Cerebellar nuclear complex (tissue), 1 donor: ENCODE results near the gene TEX29.

ENCODE experiments used
- DNase-seq, 2 experiments: peaks; one replicate each; lab custom pipeline; 2025; lab: John Stamatoyannopoulos, UW

Gene TEX29

GRCh38 chr13:111341886-111342285 is 21.4 kb downstream of the TEX29 start:
- DNase-seq: no peak

- no peak for DNase-seq
Measured at GRCh38 chr13:111342721-111343120, 22.3 kb downstream of the TEX29 start.

GRCh38 chr13:111343186-111343805 is 22.9 kb downstream of the TEX29 start:
- DNase-seq: no peak

GRCh38 chr13:111344471-111345191 is 24.2 kb downstream of the TEX29 start:
- peak in 1 of 2 experiments; percentile 43 for DNase-seq

- no peak for DNase-seq
Measured at GRCh38 chr13:111345682-111346081, 25.2 kb downstream of the TEX29 start.

- peak in 1 of 2 experiments; percentile 49 for DNase-seq
Measured at GRCh38 chr13:111346101-111346680, 25.7 kb downstream of the TEX29 start.

DNA sequence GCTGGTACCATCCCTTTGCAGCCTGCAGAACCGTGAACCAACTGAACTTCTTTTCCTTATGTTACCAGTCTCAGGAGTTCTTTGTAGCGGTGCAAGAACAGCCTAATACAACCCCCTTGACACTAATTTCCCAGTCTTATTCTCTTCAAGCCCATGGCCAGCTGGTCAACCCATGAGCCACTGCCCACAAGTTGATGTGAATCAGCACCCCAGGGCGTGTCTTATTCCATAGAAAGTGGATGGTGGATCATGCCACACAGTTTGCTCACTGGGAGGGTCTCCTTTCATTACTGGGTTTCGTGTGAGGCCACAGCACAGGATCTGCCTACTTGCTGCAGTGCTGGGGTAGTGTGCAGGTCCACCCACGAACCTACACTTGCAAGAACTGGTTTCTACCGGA is 27.0 kb downstream of the TEX29 start:
- DNase-seq: no peak

- no peak for DNase-seq
Measured at GRCh38 chr13:111353508-111353907, 33.1 kb downstream of the TEX29 start.

- DNase-seq: no peak
Measured at GRCh38 chr13:111354789-111355188, 34.3 kb downstream of the TEX29 start.

GRCh38 chr13:111356795-111357194 is 36.4 kb downstream of the TEX29 start:
- no peak for DNase-seq

DNA sequence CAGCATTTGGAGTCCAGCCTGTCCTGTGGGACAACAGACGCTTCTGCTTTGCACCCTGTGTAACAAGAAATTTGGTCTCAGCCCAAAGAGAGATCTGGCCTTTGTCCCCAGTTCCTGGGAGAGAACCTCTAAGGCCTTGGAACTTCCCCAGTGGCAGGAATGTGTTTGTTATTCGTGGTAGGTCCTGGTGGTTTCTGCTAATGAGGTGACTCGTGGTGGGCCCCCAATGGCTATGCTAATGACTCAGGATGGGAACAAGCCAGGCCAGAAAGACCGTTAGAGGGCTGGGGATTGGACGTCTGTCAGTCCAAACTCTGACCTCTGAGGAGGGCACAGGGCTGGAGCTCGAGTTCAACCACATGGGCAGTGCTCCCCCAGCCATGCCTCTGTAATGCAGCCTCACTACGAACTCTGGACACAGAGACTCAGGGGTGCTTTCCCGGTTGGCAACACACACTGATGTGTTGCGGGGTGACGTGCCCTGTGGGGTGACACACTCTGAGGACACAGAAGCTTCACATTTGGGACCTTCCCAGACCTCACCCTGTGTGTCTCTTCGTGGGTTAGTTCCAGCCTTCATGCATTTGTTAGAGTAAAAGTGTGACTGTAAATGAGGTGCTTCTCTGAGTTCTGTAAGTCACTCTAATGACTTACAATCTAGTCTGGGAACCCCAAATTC is 38.9 kb downstream of the TEX29 start:
- DNase-seq: no peak

GRCh38 chr13:111359930-111360329 is 39.5 kb downstream of the TEX29 start:
- no peak for DNase-seq

GRCh38 chr13:111360452-111360851 is 40.0 kb downstream of the TEX29 start:
- DNase-seq: no peak

GRCh38 chr13:111361046-111361872 is 40.8 kb downstream of the TEX29 start:
- DNase-seq: no peak

- no peak for DNase-seq
Measured at GRCh38 chr13:111361873-111362648, 41.6 kb downstream of the TEX29 start.

DNA sequence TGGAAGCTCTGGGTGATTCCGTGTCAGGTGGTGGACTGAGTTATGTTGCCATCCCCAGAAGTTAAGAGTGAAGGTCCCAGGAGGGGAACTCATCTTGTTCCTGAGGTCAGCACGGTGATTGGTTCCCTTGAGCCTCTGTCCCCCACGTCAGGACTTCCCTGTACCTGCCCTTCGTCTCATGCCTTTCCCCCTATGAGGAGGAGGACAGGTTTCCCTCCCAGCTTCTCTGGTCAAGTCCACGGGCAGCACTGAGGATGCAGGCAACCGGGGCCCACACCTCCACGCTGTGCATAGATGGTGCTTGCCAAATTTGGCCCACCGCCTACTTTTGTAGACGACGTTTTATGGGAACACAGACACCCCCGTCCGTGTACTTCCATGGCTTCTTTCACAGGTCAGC is 42.7 kb downstream of the TEX29 start:
- DNase-seq: no peak

GRCh38 chr13:111363591-111363990 is 43.1 kb downstream of the TEX29 start:
- DNase-seq: no peak

DNA sequence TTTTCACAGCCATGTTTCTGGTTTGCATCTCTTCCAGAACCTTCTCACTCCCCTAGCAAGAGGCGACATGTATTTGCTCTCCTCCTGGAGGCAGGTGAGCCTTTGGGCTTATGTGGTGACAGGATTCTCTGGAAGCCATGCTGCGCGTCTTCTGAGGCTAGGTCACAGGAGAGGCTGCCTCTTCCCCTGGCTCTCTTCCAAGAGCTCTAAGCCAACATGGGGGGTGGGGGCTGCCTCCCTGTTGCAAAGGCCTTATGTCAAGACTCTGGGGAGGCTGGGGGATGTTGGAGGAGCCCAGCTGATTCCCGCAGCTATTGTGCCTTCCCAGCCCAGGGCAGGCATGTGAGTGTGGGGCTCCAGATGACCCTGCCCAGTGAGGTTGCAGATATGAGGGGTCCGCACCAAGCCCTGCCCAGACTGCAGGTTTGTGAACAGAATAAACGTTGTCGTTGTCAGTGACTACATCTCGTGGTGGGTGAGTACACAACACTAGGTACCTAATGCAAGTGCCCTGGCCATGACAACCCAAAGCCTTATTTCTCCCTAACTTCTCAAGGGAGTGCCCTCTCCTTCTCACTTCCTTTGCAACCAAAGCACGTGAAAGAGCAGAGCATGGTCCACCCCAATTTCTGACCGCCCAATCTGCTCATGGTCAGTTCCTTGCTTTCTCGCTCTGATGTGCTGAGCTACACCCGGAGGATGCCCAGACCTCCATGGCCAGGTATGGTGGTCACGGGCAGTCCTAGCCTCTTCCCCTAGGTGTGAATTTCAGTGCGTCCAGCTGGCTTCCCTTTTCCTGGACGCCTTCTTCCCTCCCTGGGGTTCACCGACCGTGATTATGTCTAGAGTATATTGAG is 44.9 kb downstream of the TEX29 start:
- no peak for DNase-seq

DNA sequence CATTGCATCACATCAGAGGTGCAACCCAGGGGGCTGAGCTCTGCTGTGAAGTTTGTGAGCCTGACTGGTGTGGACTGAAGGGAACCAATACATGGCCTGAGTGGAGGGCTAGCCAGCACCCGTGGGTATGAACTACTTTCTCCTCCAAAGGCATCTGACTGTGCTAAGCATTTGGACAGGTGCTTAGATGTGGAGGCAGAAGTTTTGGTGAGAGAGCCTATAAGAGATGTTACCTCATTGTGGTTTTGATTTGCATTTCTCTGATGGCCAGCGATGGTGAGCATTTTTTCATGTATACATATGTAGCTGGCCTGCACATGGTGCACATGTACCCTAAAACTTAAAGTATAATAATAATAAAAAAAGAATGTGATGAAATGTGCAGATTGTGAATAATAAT is 46.9 kb downstream of the TEX29 start:
- DNase-seq: no peak

GRCh38 chr13:111368091-111368490 is 47.6 kb downstream of the TEX29 start:
- no peak for DNase-seq
